GM19238 (cell line): ENCODE data around the gene SDHC.
"Not testable (repeated sequence)": the region's sequence is repeated elsewhere in the genome, so short reads cannot be mapped to it uniquely, and the experiment has no call there.

Experiments used
- DNase-seq: peaks from one replicate; pipeline ENCODE4 v3.0.0; 2011; ENCODE audit warnings: low spot score; ENCODE audit not compliant: insufficient read length

Gene SDHC

DNA sequence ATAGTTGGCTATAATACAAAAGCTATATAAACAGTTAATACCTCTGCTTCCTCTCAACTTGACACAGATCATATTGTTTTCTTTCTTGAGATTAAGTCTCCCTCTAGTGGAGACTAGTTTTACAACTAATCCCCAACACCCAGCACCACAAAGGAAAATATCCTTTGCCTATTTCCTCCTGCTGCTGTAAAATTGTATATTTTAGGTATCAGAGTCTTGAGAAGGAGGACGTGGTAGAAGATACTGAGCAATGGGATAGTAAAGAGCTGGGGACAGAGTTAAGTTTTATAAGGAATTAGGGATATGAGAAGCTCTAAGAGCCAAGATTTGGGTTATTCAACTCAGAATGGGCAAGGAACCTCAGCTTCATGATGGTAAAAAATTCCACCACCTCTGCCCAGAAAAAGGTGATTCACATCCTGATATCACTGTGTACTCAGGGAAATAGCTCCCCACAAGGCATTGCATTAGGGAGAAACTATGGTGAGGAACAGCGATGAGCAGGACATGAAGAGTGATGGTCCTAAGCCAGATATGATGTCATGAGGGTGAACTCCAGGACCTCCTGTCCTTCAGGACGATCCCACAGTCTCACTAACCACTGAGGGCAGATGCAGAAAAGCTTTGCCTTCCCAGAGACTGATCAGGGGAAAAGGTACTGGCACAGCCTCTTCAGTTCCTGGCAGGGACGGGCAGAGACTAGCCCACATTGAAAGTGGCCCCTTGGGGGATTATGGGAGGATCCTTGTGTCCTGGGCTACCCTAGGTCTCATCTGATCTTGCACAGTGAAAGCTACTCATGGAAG, 68.2 kb downstream of the SDHC start:
- DNase-seq, result no peak

DNA sequence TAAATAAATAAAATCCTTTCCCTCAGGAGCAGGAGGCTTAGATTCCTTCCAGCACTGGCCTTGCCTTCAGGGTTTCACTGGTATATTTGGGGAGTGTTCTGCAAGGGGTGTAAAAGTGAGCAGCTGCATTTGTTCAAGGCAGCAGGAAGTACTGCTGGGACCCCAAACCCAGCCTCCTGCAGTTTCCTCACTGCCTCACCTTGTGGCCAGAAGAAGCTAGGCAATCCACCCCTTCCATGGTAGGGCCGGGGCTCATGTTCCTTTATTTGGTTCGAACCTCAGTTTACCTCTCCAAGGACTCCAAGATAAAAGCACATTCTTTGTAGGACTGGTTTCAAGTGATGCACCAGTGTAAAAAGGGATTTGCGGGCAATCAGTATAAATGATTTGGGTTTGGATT, 74.5 kb downstream of the SDHC start:
- DNase-seq, result no peak

DNA sequence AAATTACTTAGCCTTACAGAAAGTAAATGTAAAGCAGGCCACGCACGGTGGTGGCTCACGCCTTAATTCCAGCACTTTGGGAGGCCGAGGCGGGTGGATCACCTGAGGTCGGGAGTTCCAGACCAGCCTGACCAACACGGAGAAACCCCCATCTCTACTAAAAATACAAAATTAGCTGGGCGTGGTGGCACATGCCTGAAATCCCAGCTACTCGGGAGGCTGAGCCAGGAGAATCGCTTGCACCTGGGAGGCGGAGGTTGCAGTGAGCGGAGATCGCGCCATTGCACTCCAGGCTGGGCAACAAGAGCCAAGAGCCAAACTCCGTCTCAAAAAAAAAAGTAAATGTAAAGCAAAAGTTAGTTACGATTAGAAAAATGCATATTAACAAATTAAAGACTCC, 75.0 kb downstream of the SDHC start:
- not testable (repeated sequence) for DNase-seq

DNA sequence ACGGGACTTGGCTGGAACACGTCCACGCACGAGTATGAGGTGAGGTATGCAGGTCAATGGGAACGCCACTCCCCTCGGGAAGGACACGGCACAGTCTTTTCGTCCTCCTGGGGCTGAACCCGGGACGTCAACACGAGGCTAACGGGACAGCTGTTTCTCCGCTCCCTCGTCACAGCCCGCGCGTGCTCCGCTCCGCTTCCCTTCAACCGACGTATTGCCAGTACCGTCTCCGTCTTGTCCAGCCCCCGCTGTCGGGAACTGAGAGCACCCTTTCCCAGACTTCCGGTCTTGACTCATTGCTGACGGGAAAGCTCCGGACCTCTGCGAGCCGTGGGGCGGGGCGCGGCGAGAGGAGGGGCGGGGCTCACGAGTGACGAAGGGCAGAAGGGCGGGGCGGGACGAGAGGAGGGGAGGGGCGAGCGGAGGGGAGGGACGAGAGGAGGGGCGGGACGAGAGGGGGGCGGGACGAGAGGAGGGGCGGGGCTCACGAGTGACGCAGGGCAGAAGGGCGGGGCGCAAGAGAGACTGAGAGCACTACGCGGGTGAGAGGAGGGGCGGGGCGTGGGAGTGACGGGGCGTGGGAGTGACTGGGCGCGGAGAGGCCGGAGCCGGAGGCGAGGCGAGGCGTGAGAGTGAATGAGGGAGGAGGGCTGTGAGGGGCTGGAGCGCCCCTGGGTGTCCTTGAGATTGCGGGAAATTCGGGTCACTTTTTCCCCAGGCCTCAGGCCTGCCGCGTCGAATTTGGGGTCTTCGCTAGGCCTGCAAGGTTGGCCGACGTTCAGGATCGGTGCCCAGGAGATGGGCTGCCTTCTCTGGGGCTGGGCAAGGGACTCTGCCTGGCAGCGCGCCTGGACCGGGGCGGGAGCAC, 75.7 kb downstream of the SDHC start:
- peak; percentile 77 for DNase-seq

DNA sequence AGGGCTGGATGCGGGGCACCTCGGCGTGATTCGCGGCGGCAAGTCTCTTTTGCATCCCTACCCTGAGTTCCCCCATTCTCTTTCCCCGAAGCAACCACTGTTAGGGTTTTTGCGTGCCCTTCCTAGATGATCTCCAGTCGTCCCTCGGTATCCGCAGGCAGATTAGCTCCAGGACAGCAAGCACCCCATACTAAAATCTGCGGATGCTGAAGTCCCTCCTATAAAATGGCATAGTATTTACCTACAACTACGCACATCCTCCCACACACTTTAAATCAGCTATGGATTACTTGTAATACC, 76.3 kb downstream of the SDHC start:
- DNase-seq, result no peak

DNA sequence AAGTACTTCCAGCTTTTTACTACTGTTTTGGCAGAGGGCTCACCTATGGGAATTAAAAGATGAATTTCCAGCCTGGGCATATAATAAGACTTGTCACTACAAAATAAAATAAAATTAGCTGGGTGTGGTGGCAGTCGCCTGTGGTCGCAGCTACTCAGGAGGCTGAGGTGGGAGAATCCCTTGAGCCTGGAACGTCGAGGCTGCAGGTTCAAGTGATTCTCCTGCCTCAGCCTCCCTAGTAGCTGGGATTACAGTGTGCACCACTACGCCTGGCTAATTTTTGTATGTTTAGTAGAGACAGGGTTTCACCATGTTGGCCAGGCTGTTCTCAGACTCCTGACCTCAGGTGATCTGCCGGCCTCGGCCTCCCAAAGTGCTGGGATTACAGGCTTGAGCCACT, 77.0 kb downstream of the SDHC start:
- DNase-seq, result not testable (repeated sequence)

DNA sequence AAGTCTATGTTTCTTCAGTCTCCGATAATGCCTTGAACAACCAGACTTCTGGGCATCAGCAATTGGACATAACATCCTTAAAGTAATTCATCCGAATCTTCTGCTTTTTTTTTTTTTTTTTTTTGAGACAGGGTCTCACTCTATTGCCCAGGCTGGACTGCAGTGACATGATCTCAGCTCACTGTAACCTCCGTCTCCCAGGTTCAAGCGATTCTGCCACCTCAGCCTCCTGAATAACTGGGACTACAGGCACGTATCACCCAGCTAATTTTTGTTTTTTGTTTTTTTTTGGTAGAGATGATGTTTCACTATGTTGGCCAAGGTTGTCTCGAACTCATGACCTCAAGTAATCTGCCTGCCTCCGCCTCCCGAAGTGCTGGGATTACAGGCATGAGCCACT, 77.4 kb downstream of the SDHC start:
- no peak for DNase-seq

DNA sequence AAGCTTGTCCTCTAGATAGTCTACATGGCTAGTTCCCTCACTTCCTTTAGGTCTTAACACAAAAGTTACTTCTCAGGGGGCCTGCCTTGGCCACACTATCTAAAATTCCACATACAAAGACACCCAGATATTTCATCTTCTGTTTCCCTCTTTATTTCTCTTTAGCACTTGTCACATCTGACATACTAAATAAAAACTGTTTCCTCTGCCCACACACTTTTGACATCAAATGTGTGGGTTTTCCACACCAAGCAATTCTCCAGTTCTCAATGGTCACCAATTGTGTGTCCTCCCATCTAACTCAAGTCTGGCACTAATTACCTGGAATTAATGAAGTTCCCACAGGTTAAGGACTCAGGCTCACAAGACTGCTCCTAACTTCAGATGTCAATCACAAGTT, 79.0 kb downstream of the SDHC start:
- DNase-seq, result no peak

DNA sequence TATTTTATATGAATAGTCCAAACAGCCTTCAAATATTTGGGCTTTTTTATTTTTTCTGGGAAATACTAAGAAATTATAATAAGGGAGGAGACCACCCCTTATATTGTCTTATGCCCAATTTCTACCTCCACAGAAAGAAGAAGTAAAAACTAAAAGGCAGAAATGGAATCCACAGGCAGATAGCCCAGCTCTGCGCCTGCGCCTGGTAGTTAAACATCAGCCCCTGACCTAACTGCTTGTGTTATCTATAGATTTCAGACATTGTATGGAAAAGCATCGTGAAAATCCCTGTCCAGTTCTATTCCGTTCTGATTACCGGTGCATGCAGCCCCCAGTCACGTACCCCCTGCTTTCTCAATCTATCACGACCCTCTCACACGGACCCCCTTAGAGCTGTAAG, 82.9 kb downstream of the SDHC start:
- not testable (repeated sequence) for DNase-seq

DNA sequence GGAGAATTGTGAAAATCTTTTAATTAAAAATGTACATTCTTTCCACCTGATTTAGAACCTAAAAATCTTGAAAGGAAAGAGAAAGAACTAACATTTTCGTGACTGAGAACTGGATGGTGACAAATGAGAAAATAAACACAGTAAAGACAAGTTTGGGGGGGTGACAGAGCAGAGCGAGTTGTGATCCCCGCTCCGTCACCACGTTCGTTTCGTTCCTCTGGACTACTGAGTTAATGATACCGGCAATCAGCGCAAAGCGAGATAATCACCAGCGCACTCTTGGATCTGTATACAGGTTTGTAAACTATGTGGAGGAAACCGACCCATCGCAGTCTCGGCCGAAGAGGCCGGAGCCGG, 84.7 kb downstream of the SDHC start:
- no peak for DNase-seq

DNA sequence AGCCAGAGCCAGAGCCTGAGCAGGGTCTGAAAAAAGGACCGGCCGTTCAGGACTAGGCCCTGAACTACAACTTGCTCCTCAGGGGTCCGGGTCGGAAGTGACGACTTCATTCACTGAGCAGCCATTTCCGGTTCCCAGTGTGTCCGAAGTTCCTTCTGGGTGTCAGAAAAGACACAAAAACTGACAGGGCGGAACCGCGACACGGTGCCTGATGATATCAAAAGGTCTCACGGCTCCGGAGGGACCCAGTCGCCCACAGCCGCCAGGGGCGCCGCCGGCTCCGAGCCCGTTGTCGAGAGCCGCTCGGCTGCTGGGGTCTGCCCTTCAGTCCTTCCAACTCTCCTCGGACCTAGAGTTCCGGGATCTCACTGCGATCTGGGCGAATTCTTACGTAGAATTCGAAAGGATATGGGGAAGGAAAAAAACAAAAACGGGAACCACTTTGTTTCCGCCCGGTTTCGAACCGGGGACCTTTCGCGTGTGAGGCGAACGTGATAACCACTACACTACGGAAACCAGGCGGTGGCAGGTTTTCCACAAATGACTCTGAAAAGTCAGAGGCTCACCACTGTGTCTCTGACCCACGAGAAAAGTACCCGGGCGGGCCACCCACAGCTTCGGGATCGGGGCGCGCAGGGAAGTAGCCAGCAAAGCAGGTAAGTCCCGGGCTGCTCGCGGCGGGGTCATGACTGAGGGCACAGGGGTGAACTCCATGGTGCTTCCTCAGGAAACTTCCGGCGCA, 85.2 kb downstream of the SDHC start:
- peak; percentile 76 for DNase-seq

DNA sequence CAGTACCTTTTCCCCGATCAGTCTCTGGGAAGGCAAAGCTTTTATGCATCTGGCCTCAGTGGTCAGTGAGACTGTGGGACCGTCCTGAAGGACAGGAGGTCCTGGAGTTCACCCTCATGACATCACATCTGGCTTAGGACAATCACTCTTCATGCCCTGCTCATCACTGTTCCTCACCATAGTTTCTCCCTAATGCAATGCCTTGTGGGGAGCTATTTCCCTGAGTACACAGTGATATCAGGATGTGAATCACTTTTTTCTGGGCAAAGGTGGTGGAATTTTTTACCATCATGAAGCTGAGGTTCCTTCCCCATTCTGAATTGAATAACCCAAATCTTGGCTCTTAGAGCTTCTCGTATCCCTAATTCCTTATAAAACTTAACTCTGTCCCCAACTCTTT, 88.3 kb downstream of the SDHC start:
- no peak for DNase-seq

DNA sequence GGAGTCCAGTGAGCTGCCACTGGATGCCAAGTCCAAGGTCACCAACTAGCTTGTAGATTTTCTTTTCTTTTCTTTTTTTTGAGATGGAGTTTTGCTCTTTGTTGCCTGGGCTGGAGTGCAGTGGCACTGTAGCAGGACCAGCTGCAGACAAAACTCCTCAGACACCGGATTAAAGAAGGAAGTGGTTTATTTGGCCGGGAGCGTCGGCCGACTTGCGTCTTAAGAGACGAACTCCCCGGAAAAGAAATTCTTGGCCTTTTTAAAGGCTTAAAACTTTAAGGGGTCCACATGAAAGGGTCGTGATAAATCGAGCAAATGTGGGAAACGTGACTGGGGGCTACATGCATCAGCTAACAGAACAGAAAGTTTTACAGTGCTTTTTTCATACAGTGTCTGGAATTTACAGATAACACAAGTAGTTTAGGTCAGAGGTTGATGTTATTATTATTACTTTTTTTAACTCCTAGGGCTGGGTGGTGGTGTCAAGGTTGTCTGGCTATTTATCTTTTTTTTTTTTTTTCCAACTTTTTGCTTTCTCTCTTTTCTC, 89.9 kb downstream of the SDHC start:
- DNase-seq, result no peak

DNA sequence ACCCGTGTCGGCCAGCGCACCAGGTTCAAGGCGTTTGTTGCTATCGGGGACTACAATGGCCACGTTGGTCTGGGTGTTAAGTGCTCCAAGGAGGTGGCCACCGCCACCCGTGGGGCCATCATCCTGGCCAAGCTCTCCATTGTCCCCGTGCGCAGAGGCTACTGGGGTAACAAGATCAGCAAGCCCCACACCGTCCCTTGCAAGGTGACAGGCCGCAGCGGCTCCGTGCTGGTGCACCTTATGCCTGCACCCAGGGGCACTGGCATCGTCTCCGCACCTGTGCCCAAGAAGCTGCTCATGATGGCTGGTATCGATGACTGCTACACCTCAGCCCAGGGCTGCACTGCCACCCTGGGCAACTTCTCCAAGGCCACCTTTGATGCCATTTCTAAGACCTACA, 92.4 kb downstream of the SDHC start:
- DNase-seq, result not testable (repeated sequence)

DNA sequence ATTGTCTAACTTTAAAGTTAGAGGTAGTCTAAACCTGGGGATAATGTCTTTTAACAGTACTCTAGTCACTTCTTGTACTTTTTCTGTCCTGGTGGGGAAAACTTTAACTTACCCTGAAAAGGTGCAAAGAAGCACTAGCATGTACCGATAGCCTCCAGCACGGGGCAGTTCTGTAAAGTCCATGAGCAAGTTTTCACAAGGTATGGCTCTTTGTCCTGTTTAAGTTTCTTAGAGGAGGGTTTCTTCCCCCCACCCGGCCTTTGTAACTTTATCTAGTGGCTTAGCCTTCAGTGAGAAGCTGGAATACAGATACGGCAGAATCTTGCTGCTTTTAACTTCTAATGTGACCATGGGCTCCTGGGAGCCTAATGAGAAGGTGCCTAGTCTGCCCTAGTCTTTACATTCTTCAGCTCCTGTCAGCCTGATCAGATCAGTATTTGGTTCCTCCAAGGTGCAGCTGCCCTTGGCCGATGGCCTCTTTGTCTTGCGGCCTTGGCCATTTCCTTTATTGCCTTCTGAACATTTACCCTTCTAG, 93.3 kb downstream of the SDHC start:
- no peak for DNase-seq

DNA sequence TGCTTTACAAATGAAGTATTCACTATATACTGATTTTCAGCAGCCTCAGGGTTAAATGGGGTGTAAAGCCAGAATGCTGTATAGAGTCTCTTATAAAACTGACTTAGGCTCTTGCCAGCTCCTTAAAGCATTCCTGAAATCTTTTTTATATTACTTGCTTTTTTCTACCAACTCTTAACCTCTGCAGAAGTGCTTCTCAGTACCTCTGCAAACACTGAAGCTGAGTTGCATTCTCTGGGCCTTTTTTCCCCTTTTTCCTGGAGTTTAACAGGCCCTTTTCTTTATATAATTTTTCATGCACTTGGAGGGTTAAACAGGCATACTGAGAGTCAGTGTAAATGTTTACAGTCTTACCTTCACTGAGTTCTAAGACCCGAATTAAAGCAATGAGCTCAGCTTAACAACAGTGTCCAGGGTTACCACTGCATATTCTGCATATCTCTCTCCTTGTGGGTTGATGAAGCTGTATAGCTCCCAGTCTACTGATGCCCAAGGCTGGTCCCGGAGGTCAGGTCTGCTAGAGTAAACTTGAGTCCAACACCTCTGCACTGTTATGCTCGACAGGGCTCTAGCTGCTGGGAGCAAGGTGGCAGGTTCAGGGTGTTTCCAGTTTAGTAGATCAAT, 94.4 kb downstream of the SDHC start:
- no peak for DNase-seq

DNA sequence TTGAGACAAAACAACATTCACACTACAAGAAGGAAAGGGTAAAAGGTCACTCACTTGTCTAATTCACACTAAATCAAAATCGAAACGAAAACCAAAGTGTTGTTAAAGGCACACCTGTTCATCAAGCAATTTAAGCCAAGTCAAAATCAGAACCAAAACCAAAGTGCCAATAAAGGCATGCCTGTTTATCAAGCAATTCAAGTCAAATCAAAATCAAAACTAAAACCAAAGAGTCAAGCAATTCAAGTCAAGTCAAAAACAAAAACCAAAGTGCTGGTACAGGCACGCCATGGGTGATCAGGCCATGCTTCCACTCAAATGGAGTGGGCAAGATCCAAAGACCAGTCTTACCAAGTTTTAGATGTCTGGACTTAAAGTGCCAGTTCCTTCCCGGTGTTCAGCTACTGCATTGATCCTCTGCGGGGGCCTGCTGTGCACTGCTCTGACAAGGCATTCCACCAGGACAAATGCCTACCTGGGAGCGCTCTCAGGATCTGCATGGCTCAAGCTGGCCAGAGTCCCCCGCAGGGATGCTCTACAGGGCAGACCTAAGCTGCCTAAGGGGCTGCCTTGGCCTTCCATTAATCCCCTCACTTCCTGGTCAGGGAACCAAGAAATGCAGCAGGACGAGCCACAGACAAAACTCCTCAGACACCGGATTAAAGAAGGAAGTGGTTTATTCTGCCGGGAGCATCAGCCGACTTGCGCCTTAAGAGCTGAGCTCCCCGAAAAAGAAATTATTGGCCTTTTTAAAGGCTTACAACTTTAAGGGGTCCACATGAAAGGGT, 95.9 kb downstream of the SDHC start:
- not testable (repeated sequence) for DNase-seq

DNA sequence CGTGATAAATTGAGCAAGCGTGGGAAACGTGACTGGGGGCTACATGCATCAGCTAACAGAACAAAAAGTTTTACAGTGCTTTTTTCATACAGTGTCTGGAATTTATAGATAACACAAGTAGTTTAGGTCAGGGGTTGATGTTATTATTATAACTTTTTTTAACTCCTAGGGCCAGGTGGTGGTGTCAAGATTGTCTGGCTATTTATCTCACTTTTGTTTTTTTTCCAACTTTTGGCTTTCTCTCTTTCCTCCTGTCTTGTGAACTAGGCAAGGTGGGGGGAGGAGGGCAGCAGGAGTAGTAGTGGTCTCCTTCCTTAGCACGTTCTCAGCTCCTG, 96.4 kb downstream of the SDHC start:
- DNase-seq, result not testable (repeated sequence)
